Activated B cell treated with CpG ODN at 0.5 μM for 24 hours (primary cell): ENCODE measurements around the gene SEMA3A. TPM values are rescaled to one million over a fixed set of nuclear protein-coding genes. Genes with fewer than 3 reads are reported as not detected.
"Not testable (repeated sequence)": the region's sequence is repeated elsewhere in the genome, so short reads cannot be mapped to it uniquely, and the experiment has no call there.

ENCODE experiments used
- ATAC-seq: fragments of 200-7000 bp; cut with Tn5 transposase; one replicate; pipeline ENCODE4 v1.10.0; 2021; ENCODE audit warnings: low read depth, mild to moderate bottlenecking, moderate library complexity
- CTCF ChIA-PET: fragments of 350-600 bp; sonication (Branson Sonifier 250); formaldehyde crosslinking; loops from one replicate; lab custom pipeline; 2021; ENCODE audit warnings: antibody characterized with exemption; lab: Charles Lee
- POLR2A ChIA-PET: fragments of 350-600 bp; sonication (Branson Sonifier 250); formaldehyde crosslinking; loops from one replicate; lab custom pipeline; 2021; ENCODE audit warnings: antibody characterized with exemption; lab: Charles Lee
- DNase-seq: peaks from one replicate; pipeline ENCODE4 v3.0.0; 2022
- H3K27ac Mint-ChIP-seq: one replicate; pipeline ENCODE4 v1.8.0; 2020; ENCODE audit warnings: mixed read lengths
- H3K27me3 Mint-ChIP-seq: one replicate; pipeline ENCODE4 v1.8.0; 2021; ENCODE audit warnings: mixed read lengths
- H3K36me3 Mint-ChIP-seq: one replicate; pipeline ENCODE4 v1.8.0; 2021; ENCODE audit warnings: low read depth, mixed read lengths
- H3K4me1 Mint-ChIP-seq: one replicate; pipeline ENCODE4 v1.8.0; 2021; ENCODE audit warnings: mixed read lengths
- H3K4me3 Mint-ChIP-seq: one replicate; pipeline ENCODE4 v1.8.0; 2020; ENCODE audit warnings: mild to moderate bottlenecking, mixed read lengths
- H3K9me3 Mint-ChIP-seq: one replicate; pipeline ENCODE4 v1.8.0; 2020; ENCODE audit warnings: mixed read lengths
- intact Hi-C: fragments of 100-400 bp; cut with micrococcal nuclease; formaldehyde crosslinking; loops from one replicate; pipeline ENCODE4 v1.15.1; 2024
- total RNA-seq: library from RNA; stranded (reverse); gene quantifications from 2 replicates; pipeline ENCODE4 v1.2.3, GENCODE V29; 2022
- TF ChIP-seq, protein P1 (sequence below): fragments of 200-600 bp; IDR thresholded peaks from one replicate; pipeline ENCODE4 v1.8.0; 2022; ENCODE audit warnings: antibody characterized with exemption, mild to moderate bottlenecking

SEMA3A gene
- total RNA-seq, 1 donor from 2014 or later = not detected

DNA sequence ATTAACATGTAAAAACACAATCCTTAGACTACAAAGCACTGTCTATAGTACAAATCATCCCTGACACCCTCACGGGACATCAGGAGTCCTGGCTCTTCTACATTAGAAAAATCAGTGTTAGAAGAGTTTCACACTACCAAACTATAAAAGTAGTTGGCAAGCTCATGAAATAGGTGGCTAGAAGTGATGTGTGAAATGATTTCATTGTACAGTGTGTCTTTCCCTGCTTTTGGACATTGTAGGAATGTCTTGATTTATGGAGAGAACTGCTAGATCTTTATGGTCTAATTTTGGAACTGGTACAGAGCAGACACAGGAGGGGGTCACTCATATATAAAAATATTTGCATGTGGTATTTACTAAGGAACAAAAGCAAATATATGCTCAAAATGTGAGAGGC, 33.2 kb downstream of the SEMA3A start:
- Mint-ChIP-seq H3K36me3 (no peaks in the 10 kb centered on the region), H3K27ac (no peak overlapping the region), H3K4me3 (no peak overlapping the region), H3K9me3 (peaks cover 4% of the 10 kb centered on the region), H3K27me3 (no peaks in the 10 kb centered on the region), H3K4me1 (no peaks in the 10 kb centered on the region)
- DNase-seq (no peak), ATAC-seq (no peak)
- intact Hi-C loops = no loop called here
- CTCF ChIA-PET = no interaction called here
- TF ChIP-seq, protein P1, sequence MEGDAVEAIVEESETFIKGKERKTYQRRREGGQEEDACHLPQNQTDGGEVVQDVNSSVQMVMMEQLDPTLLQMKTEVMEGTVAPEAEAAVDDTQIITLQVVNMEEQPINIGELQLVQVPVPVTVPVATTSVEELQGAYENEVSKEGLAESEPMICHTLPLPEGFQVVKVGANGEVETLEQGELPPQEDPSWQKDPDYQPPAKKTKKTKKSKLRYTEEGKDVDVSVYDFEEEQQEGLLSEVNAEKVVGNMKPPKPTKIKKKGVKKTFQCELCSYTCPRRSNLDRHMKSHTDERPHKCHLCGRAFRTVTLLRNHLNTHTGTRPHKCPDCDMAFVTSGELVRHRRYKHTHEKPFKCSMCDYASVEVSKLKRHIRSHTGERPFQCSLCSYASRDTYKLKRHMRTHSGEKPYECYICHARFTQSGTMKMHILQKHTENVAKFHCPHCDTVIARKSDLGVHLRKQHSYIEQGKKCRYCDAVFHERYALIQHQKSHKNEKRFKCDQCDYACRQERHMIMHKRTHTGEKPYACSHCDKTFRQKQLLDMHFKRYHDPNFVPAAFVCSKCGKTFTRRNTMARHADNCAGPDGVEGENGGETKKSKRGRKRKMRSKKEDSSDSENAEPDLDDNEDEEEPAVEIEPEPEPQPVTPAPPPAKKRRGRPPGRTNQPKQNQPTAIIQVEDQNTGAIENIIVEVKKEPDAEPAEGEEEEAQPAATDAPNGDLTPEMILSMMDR = no peak
- POLR2A ChIA-PET = no interaction called here

DNA sequence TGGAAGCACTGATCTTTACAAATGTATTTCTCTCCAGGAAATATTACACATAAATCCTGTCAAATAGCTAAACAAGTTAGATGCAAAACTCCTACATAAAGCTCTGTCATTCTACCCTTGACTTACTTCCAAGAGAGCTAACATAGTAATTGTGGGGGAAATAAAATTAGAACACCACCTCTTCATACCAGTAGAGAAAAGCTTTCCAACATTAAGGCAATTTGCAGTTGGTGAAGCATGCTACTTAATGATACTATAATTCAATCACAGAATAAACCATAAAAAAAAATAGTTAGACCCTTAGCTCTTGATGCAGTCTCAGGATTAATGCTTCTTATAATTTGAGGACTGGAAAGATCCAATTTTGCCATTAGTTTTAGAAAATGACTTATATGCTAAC, 35.2 kb downstream of the SEMA3A start:
- TF ChIP-seq, protein P1 = no peak
- ChIA-PET POLR2A (no interaction called here), CTCF (no interaction called here)
- Mint-ChIP-seq H3K4me3 (no peak overlapping the region), H3K27me3 (no peaks in the 10 kb centered on the region), H3K4me1 (no peaks in the 10 kb centered on the region), H3K9me3 (peaks cover 6% of the 10 kb centered on the region), H3K36me3 (no peaks in the 10 kb centered on the region), H3K27ac (no peak overlapping the region)
- DNase-seq (no peak), ATAC-seq (no peak)
- intact Hi-C loops = no loop called here

DNA sequence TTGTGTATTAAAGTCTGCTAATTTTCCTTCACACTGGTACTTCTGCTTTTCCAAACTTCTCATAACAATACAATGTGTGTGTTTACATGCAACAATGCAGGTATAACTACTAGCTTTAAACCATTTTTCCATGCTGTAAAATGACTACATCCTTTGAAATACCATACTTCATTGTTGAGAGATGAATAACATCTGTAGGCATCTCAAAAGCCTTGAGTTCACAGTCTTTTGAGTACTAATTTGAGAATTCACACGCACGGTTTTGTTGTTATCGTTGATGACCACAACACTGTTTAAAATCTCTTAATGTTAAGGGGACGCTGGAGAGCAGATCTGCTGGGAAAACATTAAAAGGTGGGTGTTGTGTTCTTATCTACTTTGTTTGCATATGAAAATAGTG, 37.4 kb downstream of the SEMA3A start:
- Mint-ChIP-seq H3K27me3 (no peaks in the 10 kb centered on the region), H3K9me3 (peaks cover 8% of the 10 kb centered on the region), H3K27ac (no peak overlapping the region), H3K36me3 (no peaks in the 10 kb centered on the region), H3K4me1 (no peaks in the 10 kb centered on the region), H3K4me3 (no peak overlapping the region)
- ATAC-seq (no peak), DNase-seq (no peak)
- ChIA-PET CTCF (no interaction called here), POLR2A (no interaction called here)
- TF ChIP-seq, protein P1 = no peak
- intact Hi-C loops = no loop called here

DNA sequence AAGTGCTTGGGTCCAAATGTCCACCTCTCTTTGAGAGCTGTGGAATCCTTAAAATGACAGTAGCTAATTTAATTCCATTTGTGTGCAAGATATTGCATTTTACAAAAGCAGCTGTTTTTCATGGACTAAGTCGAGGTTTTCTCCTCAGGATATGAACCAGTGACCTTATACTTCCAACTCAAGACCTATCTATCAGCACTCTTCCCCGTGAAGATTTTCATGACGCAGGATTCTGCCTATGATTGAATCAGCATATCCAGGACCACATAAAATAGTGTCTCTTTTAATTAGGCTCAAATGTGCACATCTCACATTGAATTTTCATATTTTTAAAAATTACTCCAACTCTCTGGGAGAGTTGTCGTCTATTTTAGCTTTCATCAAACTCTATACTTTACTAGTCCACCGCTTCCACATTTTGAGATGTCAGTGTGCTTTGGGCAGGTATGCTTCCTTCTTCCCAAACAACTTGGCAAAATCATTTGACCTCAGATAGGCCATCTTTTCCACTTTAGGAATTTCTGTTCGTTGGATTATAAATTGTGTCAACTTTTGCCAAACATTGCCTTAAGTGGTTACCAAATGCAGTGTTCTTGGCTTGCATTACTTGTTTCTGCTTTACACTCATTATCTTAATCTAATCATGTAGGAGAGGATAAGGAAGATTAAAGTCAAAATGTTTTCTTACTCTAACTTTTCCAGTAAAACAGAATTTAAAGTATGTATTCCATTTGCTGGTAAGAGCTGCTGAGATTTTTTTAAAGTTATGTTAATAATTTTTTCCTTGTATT, 39.4 kb downstream of the SEMA3A start:
- CTCF ChIA-PET = no interaction called here
- POLR2A ChIA-PET = no interaction called here
- TF ChIP-seq, protein P1 = no peak
- no peak overlapping the region for H3K4me3 Mint-ChIP-seq
- intact Hi-C loops = no loop called here
- no peaks in the 10 kb centered on the region for H3K27me3 Mint-ChIP-seq
- no peak overlapping the region for H3K27ac Mint-ChIP-seq
- no peaks in the 10 kb centered on the region for H3K36me3 Mint-ChIP-seq
- peaks cover 8% of the 10 kb centered on the region for H3K9me3 Mint-ChIP-seq
- ATAC-seq (no peak), DNase-seq (no peak)
- H3K4me1 Mint-ChIP-seq = no peaks in the 10 kb centered on the region

DNA sequence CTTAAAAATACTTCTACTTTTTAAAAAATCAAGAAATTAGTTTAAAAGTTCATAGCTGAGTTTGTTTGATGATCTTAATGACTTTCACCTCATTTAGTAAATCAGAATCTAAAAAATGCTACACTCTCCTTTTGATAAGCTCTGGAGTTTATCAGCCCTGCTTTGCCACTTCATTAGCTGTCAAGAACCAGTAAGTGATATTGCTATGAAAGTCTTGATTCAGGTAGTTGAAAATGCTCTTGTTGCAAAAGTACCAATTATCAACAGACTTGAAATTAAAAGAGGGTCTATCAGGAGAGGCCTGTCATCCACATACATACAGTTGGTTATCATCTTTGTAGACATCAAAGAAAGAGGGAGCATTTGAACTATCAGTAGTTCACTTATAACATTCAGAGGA, 41.6 kb downstream of the SEMA3A start:
- intact Hi-C loops = no loop called here
- H3K27ac Mint-ChIP-seq = no peak overlapping the region
- TF ChIP-seq, protein P1 = no peak
- H3K4me1 Mint-ChIP-seq = no peaks in the 10 kb centered on the region
- peaks cover 11% of the 10 kb centered on the region for H3K9me3 Mint-ChIP-seq
- ATAC-seq (no peak), DNase-seq (no peak)
- no peaks in the 10 kb centered on the region for H3K27me3 Mint-ChIP-seq
- ChIA-PET CTCF (no interaction called here), POLR2A (no interaction called here)
- H3K4me3 Mint-ChIP-seq = no peak overlapping the region
- H3K36me3 Mint-ChIP-seq = no peaks in the 10 kb centered on the region

DNA sequence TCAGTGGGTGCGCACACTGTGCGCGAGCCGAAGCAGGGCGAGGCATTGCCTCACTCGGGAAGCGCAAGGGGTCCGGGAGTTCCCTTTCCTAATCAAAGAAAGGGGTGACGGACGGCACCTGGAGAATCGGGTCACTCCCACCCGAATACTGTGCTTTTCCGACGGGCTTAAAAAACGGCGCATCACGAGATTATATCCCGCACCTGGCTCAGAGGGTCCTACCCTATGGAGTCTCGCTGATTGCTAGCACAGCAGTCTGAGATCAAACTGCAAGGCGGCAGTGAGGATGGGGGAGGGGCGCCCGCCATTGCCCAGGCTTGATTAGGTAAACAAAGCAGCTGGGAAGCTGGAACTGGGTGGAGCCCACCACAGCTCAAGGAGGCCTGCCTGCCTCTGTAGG, 44.2 kb downstream of the SEMA3A start:
- CTCF ChIA-PET = not testable (repeated sequence)

More for the DNA sequence above, 44.2 kb downstream of the SEMA3A start:
- DNase-seq, H3K27ac Mint-ChIP-seq, H3K9me3 Mint-ChIP-seq, H3K4me1 Mint-ChIP-seq, intact Hi-C loops, H3K36me3 Mint-ChIP-seq, H3K4me3 Mint-ChIP-seq, H3K27me3 Mint-ChIP-seq, POLR2A ChIA-PET, ATAC-seq: not testable (repeated sequence)
